Femur (tissue), 1 donor: ENCODE data around the gene SLC16A3.
"Not testable (repeated sequence)": the region's sequence is repeated elsewhere in the genome, so short reads cannot be mapped to it uniquely, and the experiment has no call there.

Experiments
- DNase-seq: peaks from one replicate; pipeline ENCODE4 v3.0.0-alpha.2; 2017

SLC16A3 gene

DNA sequence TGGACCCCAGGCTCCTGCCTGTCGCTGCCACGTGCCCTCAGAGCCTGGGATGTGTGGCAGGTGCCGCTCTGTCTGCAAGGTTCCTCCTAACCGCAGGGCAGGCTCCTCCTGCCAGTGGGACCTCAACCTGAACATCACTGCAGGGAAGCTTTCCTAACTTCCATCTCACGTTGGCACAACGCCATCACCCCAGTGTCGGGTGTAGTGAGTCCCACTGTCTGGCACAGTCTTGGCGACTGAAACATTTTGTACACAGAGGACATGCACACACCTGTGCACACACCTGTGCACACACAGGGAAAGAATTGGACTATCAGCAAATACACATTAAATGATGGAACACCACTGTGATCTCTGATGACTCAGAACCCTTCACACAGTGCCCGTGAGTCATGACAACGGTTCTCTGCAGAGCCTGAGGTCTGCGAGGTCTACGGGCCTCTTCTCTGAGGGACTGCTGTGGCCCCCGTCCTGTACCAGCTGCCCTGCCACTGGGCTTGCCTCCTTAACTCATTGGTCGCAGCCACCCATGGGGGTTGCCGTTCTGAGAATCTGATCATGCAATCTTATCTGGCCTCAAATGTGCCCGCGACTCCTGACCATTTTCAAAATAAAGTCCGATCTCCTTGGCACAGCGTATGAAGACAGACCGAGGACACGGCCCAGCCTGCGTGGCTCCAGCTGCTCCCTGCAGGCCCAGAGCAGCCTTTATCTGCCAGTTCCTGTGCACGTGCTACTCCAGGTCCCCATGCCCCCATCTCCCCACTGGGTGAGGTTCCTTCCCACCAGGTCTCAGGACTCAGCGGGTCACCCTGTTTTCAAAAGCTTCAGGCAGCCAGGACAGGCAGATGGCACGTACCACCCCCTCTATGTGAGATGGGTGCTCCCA is 23.8 kb upstream of the SLC16A3 start:
- no peak for DNase-seq

GRCh38 chr17:82205720-82206508 is 22.9 kb upstream of the SLC16A3 start:
- DNase-seq = peak; percentile 89

- DNase-seq = not testable (repeated sequence)
Observed at GRCh38 chr17:82210655-82211054, 18.2 kb upstream of the SLC16A3 start.

- DNase-seq = peak; percentile 86
Observed at GRCh38 chr17:82212331-82213250, 16.3 kb upstream of the SLC16A3 start, which contains the start of gene CCDC57. Gene CCDC57 (minus strand): TSS chr17:82212842. CDS start chr17:82201944, 10,898 bp downstream.

DNA sequence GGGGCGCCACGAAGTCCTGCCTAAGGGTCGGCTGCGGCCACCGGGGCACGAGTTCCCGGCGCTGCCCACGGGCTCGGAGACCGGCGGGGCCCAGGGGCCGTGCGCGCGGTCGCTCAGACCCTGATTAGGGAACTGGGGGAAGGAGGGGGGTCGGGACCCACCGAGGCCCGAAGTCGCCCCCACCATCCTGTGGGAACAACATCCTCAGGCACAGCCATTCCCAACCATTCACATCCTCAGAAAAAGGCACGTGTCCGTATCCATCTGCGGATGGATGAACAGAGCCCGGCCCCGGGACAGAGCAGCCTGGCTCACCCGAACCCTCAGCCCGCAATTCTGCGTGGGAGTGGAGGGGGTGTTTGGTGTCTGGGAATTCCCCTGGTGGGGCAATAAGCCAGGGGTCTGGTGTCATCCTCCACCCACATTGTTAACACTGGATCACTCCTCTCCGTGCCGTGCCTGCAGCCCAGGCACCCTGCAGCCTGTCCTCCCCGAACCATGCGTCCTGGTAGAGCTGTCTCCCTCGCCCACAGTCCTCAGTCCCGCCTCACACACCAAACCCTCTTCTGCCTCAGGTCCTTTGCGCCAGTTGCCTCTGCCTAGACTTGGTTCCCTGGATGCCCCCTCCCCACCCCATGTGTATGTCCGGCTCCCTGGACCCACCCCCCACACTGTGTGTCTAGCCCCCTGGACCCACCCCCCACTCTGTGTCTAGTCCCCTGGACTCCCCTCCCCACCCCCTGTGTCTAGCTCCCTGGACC is 15.4 kb upstream of the SLC16A3 start:
- peak; percentile 67 for DNase-seq

GRCh38 chr17:82214012-82214628 is 14.7 kb upstream of the SLC16A3 start:
- DNase-seq = no peak

- no peak for DNase-seq
Observed at GRCh38 chr17:82215095-82215971, 13.5 kb upstream of the SLC16A3 start.

DNA sequence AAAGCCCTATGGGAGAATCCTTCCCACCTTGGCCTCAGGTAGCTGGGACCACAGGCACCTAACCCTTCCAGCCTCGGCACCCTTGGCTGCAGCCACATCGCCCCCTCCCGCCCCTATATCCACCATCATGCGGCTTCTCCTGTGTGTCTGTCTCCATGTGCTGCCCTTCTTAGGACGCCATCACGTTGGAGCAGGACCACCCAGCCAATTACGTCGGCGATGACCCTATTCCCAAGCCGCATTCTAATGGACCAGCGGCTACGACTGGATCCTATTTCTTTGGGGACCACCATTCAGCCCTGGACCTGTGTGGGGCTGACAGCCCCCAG is 12.9 kb upstream of the SLC16A3 start:
- no peak for DNase-seq

DNA sequence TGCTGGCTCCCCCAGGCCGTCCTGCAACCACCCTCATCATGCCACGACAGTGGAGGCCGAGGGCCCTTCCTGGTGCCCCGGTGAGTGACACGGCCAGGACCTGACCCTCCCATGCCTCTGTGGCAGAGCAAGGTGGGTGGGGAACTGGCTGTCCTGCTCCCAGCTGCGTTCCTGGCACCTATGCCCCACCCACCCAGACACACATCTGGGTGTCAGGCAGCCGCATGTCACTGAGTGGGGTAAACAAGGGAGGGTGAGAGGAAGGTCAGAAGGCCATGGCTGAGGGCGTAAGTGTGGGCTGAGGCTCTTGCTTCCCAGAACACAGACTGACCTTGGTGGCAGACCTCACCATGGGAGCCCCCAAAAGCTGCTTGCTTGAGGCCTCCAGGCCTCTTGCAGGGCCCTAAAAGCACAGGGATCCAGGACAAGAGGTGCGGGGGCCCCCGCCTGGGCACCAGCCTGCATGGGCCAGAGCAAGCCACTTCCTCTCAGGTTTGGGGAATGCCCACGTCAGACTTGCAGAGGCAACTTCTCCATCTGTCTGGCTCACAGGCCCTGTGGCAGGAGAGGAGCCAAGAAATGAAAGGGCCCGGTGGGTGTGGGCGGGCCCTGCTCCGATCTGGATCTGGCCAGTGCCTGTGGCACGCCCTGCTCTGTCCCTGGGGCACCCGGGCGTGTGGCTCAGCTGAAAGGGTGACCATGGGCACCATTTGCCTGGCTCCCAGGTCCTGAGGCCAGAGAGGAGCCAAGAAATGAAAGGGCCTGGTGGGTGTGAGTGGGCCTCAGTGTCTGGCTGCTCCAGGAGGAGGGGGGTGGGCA is 12.3 kb upstream of the SLC16A3 start:
- DNase-seq = peak; percentile 81

DNA sequence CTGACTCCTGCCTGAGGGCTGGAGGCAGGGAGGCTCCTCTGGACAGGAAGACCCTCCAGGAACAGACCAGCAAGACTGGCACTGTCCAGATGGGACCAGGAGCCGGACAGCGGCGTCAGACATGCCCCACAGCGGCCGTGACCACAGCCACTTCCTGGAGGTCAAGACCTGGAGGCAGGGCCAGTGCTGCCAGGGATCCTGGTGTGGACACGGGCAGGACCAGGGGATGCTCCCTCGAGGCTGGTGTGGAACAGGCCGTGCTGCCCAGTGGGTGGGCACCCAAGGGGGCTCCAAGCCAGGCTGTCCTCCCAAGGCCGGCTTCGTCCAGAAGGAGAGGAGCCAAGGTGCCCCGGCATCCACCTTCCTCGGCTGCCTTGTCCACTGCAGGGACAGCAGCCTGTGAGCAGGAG is 11.7 kb upstream of the SLC16A3 start:
- peak; percentile 57 for DNase-seq

GRCh38 chr17:82217530-82218204 is 11.2 kb upstream of the SLC16A3 start:
- peak; percentile 72 for DNase-seq

GRCh38 chr17:82218349-82219075 is 10.3 kb upstream of the SLC16A3 start:
- DNase-seq = no peak

GRCh38 chr17:82219083-82219482 is 9.8 kb upstream of the SLC16A3 start:
- DNase-seq = no peak

DNA sequence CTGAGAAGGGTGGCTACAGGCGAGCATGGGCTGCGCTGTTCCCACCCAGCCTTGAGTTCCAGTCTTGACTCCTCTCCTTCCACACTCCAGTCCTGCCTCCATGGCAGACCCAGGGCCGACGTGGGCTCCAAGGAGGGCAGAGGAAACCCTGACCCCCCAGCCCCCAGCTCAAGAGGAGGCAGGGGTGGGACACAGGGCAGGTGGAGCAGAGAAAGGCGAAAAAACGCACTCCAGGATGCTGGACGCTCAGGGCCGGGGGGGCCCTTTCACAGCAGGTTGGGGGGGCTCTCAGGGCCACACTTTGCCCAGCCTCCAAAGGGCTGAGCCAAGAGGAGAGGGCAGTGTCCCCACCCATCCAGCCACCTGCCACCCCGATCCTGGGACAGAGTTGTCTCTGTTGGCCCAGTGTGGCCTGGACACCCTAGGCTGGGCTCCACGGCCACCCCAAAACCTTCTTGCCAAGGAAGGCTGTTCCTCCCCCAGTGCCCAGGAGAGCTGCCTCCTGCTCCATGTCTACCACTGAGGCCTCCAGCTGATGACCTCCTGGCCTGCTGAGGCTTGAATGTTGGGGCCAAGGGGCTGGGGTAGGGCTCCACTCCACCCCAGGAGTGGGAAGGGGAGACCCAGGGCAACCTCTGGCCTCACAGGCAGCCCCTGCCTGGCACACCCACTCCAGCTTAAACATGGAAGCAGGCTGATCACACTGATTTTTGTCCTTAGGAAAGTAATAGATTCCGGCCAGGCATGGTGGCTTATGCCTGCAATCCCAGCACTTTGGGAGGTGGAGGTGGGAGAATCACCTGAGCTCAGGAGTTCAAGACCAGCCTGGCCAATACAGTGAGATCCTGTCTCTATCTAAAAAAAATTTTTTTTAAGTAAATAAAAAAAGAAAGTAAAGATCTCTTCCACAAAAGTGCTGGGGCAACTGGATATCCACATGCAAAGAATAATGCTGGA is 8.8 kb upstream of the SLC16A3 start:
- no peak for DNase-seq

- no peak for DNase-seq
Observed at GRCh38 chr17:82221341-82221902, 7.4 kb upstream of the SLC16A3 start.

DNA sequence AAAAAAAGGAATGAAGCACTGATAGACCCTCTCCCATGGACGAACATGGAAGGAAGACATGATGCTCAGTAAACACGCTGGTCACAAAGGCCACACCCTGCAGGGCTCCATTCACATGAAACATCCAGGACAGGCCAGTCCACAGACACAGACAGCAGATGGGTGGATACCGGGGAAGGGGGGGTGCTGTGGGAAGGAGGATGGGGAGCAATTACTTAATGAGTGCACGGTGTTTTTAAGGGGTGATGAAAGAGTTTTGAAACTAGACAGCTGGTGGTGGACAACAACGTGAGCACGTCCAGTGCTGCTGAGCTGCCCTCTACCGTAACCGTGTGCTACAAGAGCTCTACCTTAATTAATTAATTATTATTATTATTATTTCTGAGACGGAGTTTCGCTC is 6.0 kb upstream of the SLC16A3 start:
- no peak for DNase-seq

DNA sequence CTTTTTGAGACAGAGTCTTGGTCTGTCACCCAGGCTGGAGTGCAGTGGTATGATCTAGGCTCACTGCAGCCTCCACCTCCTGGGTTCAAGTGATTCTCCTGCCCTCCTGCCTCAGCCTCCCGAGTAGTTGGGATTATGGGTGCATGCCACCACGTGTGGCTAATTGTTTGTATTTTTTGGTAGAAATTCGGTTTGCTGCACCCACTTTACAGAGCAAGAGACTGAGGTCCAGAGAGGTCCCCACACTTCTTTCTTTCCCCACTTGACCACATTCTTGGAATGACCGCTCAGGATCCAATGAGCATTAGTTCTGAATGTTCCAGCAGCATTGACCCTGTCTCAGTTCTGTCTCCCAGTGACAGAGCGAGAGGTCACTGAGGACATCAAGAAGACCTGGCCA is 5.3 kb upstream of the SLC16A3 start:
- no peak for DNase-seq
